GM18520 (cell line): ENCODE results near the gene SP9.
"Not testable (repeated sequence)": the region's sequence is repeated elsewhere in the genome, so short reads cannot be mapped to it uniquely, and the experiment has no call there.

Source experiments
- ATAC-seq: cut with Tn5 transposase; IDR thresholded peaks from one replicate; pipeline ENCODE4 v1.9.1; 2021; ENCODE audit not compliant: unreplicated experiment

SP9 gene

GRCh38 chr2:174344716-174345461 is 10.1 kb downstream of the SP9 start:
- ATAC-seq, result no peak

- ATAC-seq, result no peak
These were observed 15.3 kb downstream of the SP9 start for GRCh38 chr2:174350018-174350417.

- no peak for ATAC-seq
These were observed 15.9 kb downstream of the SP9 start for GRCh38 chr2:174350593-174351181.

GRCh38 chr2:174353004-174353403 is 18.2 kb downstream of the SP9 start:
- no peak for ATAC-seq

- ATAC-seq, result no peak
These were observed 21.6 kb downstream of the SP9 start for GRCh38 chr2:174356347-174356746.

- ATAC-seq, result not testable (repeated sequence)
These were observed 24.9 kb downstream of the SP9 start for GRCh38 chr2:174359663-174360062.

- ATAC-seq, result no peak
These were observed 28.2 kb downstream of the SP9 start for GRCh38 chr2:174362949-174363348.

GRCh38 chr2:174363492-174364225 is 28.9 kb downstream of the SP9 start:
- not testable (repeated sequence) for ATAC-seq

GRCh38 chr2:174364628-174365027 is 29.9 kb downstream of the SP9 start:
- no peak for ATAC-seq

- no peak for ATAC-seq
These were observed 30.8 kb downstream of the SP9 start for GRCh38 chr2:174365571-174365970.

GRCh38 chr2:174368691-174369090 is 33.9 kb downstream of the SP9 start:
- ATAC-seq, result no peak

GRCh38 chr2:174376967-174377366 is 42.2 kb downstream of the SP9 start:
- ATAC-seq, result no peak

- ATAC-seq, result no peak
These were observed 49.0 kb downstream of the SP9 start for GRCh38 chr2:174383796-174384195.

GRCh38 chr2:174385201-174385600 is 50.4 kb downstream of the SP9 start:
- no peak for ATAC-seq
